ENCODE measurements around the gene KCNJ4.

DNA sequence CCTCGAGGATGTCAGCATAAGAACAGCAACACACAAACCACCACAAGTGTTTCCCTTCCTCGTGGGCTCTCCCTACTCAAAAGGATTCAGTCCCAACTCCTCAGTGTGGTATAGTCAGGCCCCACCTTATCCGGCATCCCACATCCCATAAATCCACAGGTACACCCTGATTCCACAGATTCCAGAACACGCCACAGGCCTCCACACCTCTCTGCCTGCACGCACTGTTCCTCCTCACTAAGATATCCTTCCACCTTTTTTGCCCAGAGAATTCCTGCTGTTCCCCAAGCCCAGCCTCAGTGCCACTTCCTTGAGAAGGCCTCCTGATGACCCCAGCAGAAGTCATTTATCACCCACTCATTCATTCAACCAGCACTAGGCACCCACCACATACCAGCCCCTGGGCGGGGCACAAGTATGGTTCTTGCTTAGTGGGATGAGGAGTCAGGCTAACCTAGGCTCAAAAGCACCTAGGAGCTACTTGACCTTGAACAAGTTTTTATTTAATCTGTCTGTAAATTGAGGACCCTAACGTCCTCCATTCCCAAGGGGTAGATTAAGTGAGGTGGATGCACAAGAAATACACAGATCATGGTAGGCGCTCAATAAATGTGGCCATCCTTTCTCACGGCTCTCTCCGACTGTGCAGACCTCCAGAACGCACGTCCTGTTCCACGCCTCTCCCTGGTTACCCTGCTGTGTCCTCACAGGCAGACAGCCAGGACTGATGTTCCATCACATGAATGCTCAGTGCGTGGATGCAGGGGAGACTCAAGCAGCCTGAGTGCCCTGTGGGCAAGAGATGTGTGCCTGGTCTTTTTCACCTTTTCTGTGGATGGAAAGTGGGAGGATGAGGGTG is 2.1 kb upstream of the KCNJ4 start:
- TF ChIP-seq, protein P1, sequence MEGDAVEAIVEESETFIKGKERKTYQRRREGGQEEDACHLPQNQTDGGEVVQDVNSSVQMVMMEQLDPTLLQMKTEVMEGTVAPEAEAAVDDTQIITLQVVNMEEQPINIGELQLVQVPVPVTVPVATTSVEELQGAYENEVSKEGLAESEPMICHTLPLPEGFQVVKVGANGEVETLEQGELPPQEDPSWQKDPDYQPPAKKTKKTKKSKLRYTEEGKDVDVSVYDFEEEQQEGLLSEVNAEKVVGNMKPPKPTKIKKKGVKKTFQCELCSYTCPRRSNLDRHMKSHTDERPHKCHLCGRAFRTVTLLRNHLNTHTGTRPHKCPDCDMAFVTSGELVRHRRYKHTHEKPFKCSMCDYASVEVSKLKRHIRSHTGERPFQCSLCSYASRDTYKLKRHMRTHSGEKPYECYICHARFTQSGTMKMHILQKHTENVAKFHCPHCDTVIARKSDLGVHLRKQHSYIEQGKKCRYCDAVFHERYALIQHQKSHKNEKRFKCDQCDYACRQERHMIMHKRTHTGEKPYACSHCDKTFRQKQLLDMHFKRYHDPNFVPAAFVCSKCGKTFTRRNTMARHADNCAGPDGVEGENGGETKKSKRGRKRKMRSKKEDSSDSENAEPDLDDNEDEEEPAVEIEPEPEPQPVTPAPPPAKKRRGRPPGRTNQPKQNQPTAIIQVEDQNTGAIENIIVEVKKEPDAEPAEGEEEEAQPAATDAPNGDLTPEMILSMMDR (IDR thresholded peaks at IDR 0.05; ENCODE audit: low read length): no peak
- TF ChIP-seq EZH2phosphoT487 (IDR thresholded peaks at IDR 0.05; ENCODE audit: low read length): no peak
- no peak for TF ChIP-seq EZH2 (optimal IDR thresholded peaks at IDR 0.05; ENCODE audit: low read depth, low read length)

All from MM.1S (cell line).